Natural killer cell (primary cell): ENCODE results near the gene SPATA31E1. TPM values are rescaled to one million over a fixed set of nuclear protein-coding genes. Genes with fewer than 3 reads are reported as not detected.
"Not testable (repeated sequence)": the region's sequence is repeated elsewhere in the genome, so short reads cannot be mapped to it uniquely, and the experiment has no call there.

Source experiments
- ATAC-seq, 3 donors: fragments of 150-1000 bp in 2 of 3; fragments of 200-7000 bp in 1 of 3; cut with Tn5 transposase; 1 replicate in 1 of 3; 2 replicates in 2 of 3; pipeline ENCODE4 v1.10.0; 2021; ENCODE audit warnings: mild to moderate bottlenecking in 2 of 3, moderate library complexity in 2 of 3
- DNase-seq, 2 donors: peaks; one replicate each; pipeline versions ENCODE4 v3.0.0 to v3.0.0-alpha.2; 2013 to 2021; ENCODE audit warnings: mixed read lengths in 1 of 2
- H3K27ac ChIP-seq: one replicate; pipeline ENCODE4 v1.5.1; 2013; ENCODE audit warnings: mild to moderate bottlenecking, low read length
- H3K27me3 ChIP-seq: one replicate; pipeline ENCODE4 v1.6.1; 2013; ENCODE audit warnings: low read length; ENCODE audit not compliant: control insufficient read depth, insufficient read depth
- H3K36me3 ChIP-seq: one replicate; pipeline ENCODE4 v1.6.1; 2013; ENCODE audit warnings: low read length; ENCODE audit not compliant: control insufficient read depth, insufficient read depth
- H3K4me1 ChIP-seq: one replicate; pipeline ENCODE4 v1.6.1; 2013; ENCODE audit warnings: low read length; ENCODE audit not compliant: control insufficient read depth, insufficient read depth
- H3K4me3 ChIP-seq: one replicate; pipeline ENCODE4 v1.5.1; 2013; ENCODE audit warnings: low read length
- H3K9me3 ChIP-seq: one replicate; pipeline ENCODE4 v1.6.1; 2013; ENCODE audit warnings: low read length; ENCODE audit not compliant: control insufficient read depth, insufficient read depth
- H3K27ac Mint-ChIP-seq, 2 donors: one replicate each; pipeline ENCODE4 v1.8.0; 2022; ENCODE audit warnings: mild to moderate bottlenecking in 2 of 2, mixed read lengths in 2 of 2, moderate library complexity in 1 of 2
- H3K27me3 Mint-ChIP-seq, 2 donors: one replicate each; pipeline ENCODE4 v1.8.0; 2022; ENCODE audit warnings: low read depth in 2 of 2, mixed read lengths in 2 of 2
- H3K36me3 Mint-ChIP-seq: one replicate; pipeline ENCODE4 v1.8.0; 2022; ENCODE audit warnings: mixed read lengths
- H3K4me1 Mint-ChIP-seq, 2 donors: one replicate each; pipeline ENCODE4 v1.8.0; 2022; ENCODE audit warnings: mixed read lengths in 2 of 2
- H3K4me3 Mint-ChIP-seq: one replicate; pipeline ENCODE4 v1.8.0; 2022; ENCODE audit warnings: mild to moderate bottlenecking, moderate library complexity, mixed read lengths
- H3K9me3 Mint-ChIP-seq, 2 donors: one replicate each; pipeline ENCODE4 v1.8.0; 2022; ENCODE audit warnings: mixed read lengths in 2 of 2
- CTCF ChIP-seq: fragments of 200-600 bp; IDR thresholded peaks from one replicate; pipeline ENCODE4 v1.8.0; 2022; ENCODE audit warnings: antibody characterized with exemption
- WGBS: methylation state at CpG from one replicate; pipeline ENCODE4 v1.1.7; 2013; ENCODE audit warnings: missing lambda C conversion rate; ENCODE audit not compliant: insufficient coverage; 5-methylcytosine and 5-hydroxymethylcytosine counted together
- intact Hi-C: fragments of 100-400 bp; cut with micrococcal nuclease; formaldehyde crosslinking; loops from one replicate; pipeline ENCODE4 v1.14.2; 2022
- total RNA-seq, 4 donors: library from RNA; stranded (reverse); fragments of 120-200 nt in 1 of 4; gene quantifications; one replicate each; pipeline versions ENCODE4 v1.2.3 to v1.2.4, GENCODE V29; 2013 to 2022

SPATA31E1 gene
- total RNA-seq, 3 donors from 2014 or later (not counting 1 experiment from before 2014, with no cell fraction given): not detected

- Histone ChIP-seq H3K27me3 (no peaks in the 10 kb centered on the region), H3K27ac (no peak overlapping the region), H3K4me3 (no peak overlapping the region), H3K4me1 (no peaks in the 10 kb centered on the region), H3K36me3 (no peaks in the 10 kb centered on the region), H3K9me3 (peaks cover 2% of the 10 kb centered on the region)
- no peaks in the 10 kb centered on the region for H3K36me3 Mint-ChIP-seq
- no peak overlapping the region for H3K27ac Mint-ChIP-seq
- WGBS: 100% methylated on average over 4 of the region's 4 CpGs
- peaks cover 0 to 3% of the 10 kb centered on the region in 2 donors for H3K9me3 Mint-ChIP-seq
- TF ChIP-seq CTCF: no peak
- ATAC-seq: no peak
- intact Hi-C loops: no loop called here
- DNase-seq: no peak
- no peaks in the 10 kb centered on the region for H3K4me1 Mint-ChIP-seq
- no peak overlapping the region for H3K4me3 Mint-ChIP-seq
- peaks cover 0 to 32% of the 10 kb centered on the region in 2 donors for H3K27me3 Mint-ChIP-seq
Observed at GRCh38 chr9:87892956-87893355, 10.3 kb downstream of the SPATA31E1 start.

- 80% methylated on average over 3 of the region's 4 CpGs for WGBS
- no peak for TF ChIP-seq CTCF
- H3K36me3 Mint-ChIP-seq: no peaks in the 10 kb centered on the region
Observed at GRCh38 chr9:87894998-87895625, 12.4 kb downstream of the SPATA31E1 start.

GRCh38 chr9:87896891-87897290, 14.2 kb downstream of the SPATA31E1 start:
- Histone ChIP-seq H3K36me3 (no peaks in the 10 kb centered on the region), H3K27me3 (no peaks in the 10 kb centered on the region), H3K9me3 (peaks cover 2% of the 10 kb centered on the region), H3K4me1 (no peaks in the 10 kb centered on the region), H3K4me3 (no peak overlapping the region), H3K27ac (no peak overlapping the region)
- Mint-ChIP-seq H3K27ac (no peak overlapping the region), H3K4me1 (no peaks in the 10 kb centered on the region), H3K27me3 (peaks cover 9 to 47% of the 10 kb centered on the region in 2 donors), H3K9me3 (peaks cover 3% of the 10 kb centered on the region in 2 donors), H3K4me3 (no peak overlapping the region), H3K36me3 (no peaks in the 10 kb centered on the region)
- intact Hi-C loops: no loop called here
- DNase-seq (no peak), ATAC-seq (no peak)
- no peak for TF ChIP-seq CTCF

More at GRCh38 chr9:87894998-87895625, 12.4 kb downstream of the SPATA31E1 start:
- DNase-seq (no peak), ATAC-seq (no peak)
- Mint-ChIP-seq H3K27ac (no peak overlapping the region), H3K9me3 (peaks cover 0 to 3% of the 10 kb centered on the region in 2 donors), H3K4me3 (no peak overlapping the region), H3K27me3 (peaks cover 7 to 50% of the 10 kb centered on the region in 2 donors), H3K4me1 (no peaks in the 10 kb centered on the region)
- no peaks in the 10 kb centered on the region for H3K4me1 ChIP-seq
- peaks cover 2% of the 10 kb centered on the region for H3K9me3 ChIP-seq
- no peaks in the 10 kb centered on the region for H3K27me3 ChIP-seq
- H3K4me3 ChIP-seq: no peak overlapping the region
- intact Hi-C loops: no loop called here
- no peak overlapping the region for H3K27ac ChIP-seq
- H3K36me3 ChIP-seq: no peaks in the 10 kb centered on the region

GRCh38 chr9:87898151-87898550, 15.5 kb downstream of the SPATA31E1 start:
- Mint-ChIP-seq H3K9me3 (peaks cover 3% of the 10 kb centered on the region in 2 donors), H3K4me3 (no peak overlapping the region), H3K27ac (no peak overlapping the region), H3K36me3 (no peaks in the 10 kb centered on the region), H3K27me3 (peaks cover 9 to 49% of the 10 kb centered on the region in 2 donors), H3K4me1 (no peaks in the 10 kb centered on the region)
- ATAC-seq (no peak), DNase-seq (no peak)
- Histone ChIP-seq H3K9me3 (peaks cover 2% of the 10 kb centered on the region), H3K27ac (no peak overlapping the region), H3K4me1 (no peaks in the 10 kb centered on the region), H3K4me3 (no peak overlapping the region), H3K27me3 (no peaks in the 10 kb centered on the region), H3K36me3 (no peaks in the 10 kb centered on the region)
- intact Hi-C loops: no loop called here
- TF ChIP-seq CTCF: no peak

GRCh38 chr9:87902371-87902770, 19.7 kb downstream of the SPATA31E1 start:
- WGBS: 86% methylated on average over 11 of the region's 11 CpGs

More at GRCh38 chr9:87902371-87902770, 19.7 kb downstream of the SPATA31E1 start:
- H3K27me3 Mint-ChIP-seq: peaks cover 11 to 28% of the 10 kb centered on the region in 2 donors
- H3K36me3 ChIP-seq, H3K4me3 Mint-ChIP-seq, H3K27ac Mint-ChIP-seq, ATAC-seq, H3K4me1 ChIP-seq, H3K4me3 ChIP-seq, H3K27me3 ChIP-seq, H3K36me3 Mint-ChIP-seq, DNase-seq, intact Hi-C loops, H3K9me3 ChIP-seq, H3K27ac ChIP-seq, H3K9me3 Mint-ChIP-seq, H3K4me1 Mint-ChIP-seq: not testable (repeated sequence)
